ENCODE results near the gene CAMK2B. TPM values are rescaled to one million over a fixed set of nuclear protein-coding genes. Genes with fewer than 3 reads are reported as not detected.

Gene CAMK2B
- total and polyA plus RNA-seq, 7 experiments from 2014 or later = 0.12 to 0.61 TPM; not detected in 5

DNA sequence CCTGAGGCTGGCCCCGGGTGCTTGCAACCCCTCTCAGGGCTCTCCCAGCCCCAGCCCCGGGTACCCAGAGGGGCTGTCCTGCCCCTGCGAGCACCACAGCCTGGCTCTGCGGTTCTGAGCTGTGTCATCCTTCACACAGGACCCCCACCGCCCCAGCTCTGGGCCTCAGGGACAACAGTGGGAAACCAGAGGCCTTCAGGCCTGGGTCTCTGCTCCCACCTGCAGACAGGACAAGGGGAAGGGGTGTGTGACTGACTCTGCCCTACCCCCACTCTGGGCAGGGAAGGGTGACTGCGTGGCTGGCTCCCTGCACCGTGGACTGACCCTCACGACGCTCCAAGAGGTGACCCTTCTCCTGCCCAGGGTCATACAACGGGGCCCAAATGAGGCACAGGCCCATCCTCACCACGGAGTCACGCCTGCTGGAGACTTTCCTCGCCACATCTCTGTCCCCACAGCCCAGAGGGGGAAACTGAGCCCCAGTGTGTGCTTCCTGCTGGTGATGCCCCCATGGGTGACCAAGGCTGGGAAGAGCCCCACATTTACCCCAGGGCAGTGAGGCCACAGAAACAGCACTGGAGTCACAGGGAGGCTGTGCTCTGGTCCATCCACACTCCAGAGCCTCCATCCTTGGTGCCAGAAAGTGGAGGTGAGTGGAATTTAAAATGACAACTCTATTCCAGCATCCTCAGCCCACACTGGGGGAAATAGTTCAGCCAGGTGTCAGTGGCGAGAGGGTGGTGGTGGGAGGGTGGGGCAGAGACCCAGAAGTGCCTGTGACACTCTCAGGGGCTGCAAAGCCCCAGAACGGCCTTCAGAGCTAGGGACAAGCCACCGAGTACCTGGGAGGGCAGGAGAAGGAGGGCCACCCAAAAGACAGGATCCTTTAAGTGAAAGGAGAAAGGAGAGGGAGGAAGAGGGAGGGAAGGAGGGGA, 13.6 kb downstream of the CAMK2B start:
- POLR2A ChIA-PET = no interaction called here
- Mint-ChIP-seq H3K36me3 (no peaks in the 10 kb centered on the region), H3K27me3 (peaks cover 4 to 43% (median 9%) of the 10 kb centered on the region in 5 donors), H3K4me1 (peaks cover 0 to 5% (median under 1%) of the 10 kb centered on the region in 7 donors), H3K9me3 (peaks cover 0 to 4% (median 0%) of the 10 kb centered on the region in 11 donors), H3K27ac (peak overlapping the region in 1 of 9 donors; percentile 33), H3K4me3 (no peak overlapping the region)
- H3K36me3 ChIP-seq (ENCODE audit: control insufficient read depth in 2 of 3, insufficient read depth in 3 of 3, low read length in 3 of 3) = no peaks in the 10 kb centered on the region
- ATAC-seq (no peak), DNase-seq (no peak)
- intact Hi-C loops (cut with micrococcal nuclease) = no loop called here
- CTCF ChIA-PET = no interaction called here
- H3K4me3 ChIP-seq (ENCODE audit: low read length) = no peak overlapping the region
- H3K27me3 ChIP-seq (ENCODE audit: control insufficient read depth in 2 of 2, insufficient read depth in 2 of 2, low read length in 2 of 2) = no peaks in the 10 kb centered on the region
- H3K4me1 ChIP-seq (ENCODE audit: control insufficient read depth in 2 of 2, insufficient read depth in 2 of 2, low read length in 2 of 2) = peaks cover 0 to 4% of the 10 kb centered on the region in 2 donors
- peaks cover 0 to 6% (median 0%) of the 10 kb centered on the region in 3 experiments for H3K9me3 ChIP-seq (ENCODE audit: control insufficient read depth in 2 of 3, low read length in 3 of 3)
- no peak overlapping the region for H3K27ac ChIP-seq (ENCODE audit: low read depth, low read length)

DNA sequence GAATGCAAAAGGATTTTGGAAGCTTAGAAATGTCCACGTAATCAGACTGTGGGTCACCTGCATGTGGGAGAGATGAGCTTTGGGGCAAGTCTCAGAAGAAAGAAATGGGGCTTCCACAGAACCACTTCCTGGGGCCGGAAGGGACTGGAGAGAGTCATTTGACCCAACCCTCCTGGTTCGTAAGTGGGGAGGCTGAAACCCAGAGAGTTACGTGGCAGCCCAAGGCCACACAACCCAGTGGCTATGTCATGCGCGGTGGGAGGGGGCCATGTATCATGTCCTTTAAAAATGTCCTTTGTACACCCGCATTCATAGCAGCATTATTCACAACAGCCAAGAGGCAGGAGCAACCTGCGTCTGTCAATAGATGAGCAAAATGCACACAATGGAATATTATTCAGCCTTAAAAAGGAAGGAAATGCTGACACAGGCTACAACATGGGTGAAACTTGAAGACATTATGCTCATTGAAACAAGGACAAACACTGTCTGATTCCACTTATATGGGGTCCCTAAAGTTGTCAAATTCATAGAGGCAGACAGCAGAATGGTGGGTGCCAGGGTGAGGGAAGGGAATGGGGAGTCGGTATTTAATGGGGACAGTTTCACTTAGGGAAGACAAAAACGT, 15.1 kb downstream of the CAMK2B start:
- Mint-ChIP-seq H3K36me3 (no peaks in the 10 kb centered on the region), H3K4me1 (peaks cover 0 to 9% (median 3%) of the 10 kb centered on the region in 7 donors), H3K27ac (no peak overlapping the region), H3K9me3 (peaks cover 0 to 2% (median 0%) of the 10 kb centered on the region in 11 donors), H3K27me3 (peaks cover 4 to 33% (median 9%) of the 10 kb centered on the region in 5 donors), H3K4me3 (peak overlapping the region in 9 of 10 donors; percentile 17 to 77 (median 59))
- H3K4me3 ChIP-seq (ENCODE audit: low read length) = no peak overlapping the region
- DNase-seq (peak in 1 of 9 donors; percentile 18), ATAC-seq (no peak)
- H3K36me3 ChIP-seq (ENCODE audit: control insufficient read depth in 2 of 3, insufficient read depth in 3 of 3, low read length in 3 of 3) = no peaks in the 10 kb centered on the region
- H3K4me1 ChIP-seq (ENCODE audit: control insufficient read depth in 2 of 2, insufficient read depth in 2 of 2, low read length in 2 of 2) = peaks cover 0 to 4% of the 10 kb centered on the region in 2 donors
- intact Hi-C loops (cut with micrococcal nuclease) = no loop called here
- ChIA-PET POLR2A (no interaction called here), CTCF (no interaction called here)
- H3K27ac ChIP-seq (ENCODE audit: low read depth, low read length) = no peak overlapping the region
- peaks cover 0 to 10% (median 0%) of the 10 kb centered on the region in 3 experiments for H3K9me3 ChIP-seq (ENCODE audit: control insufficient read depth in 2 of 3, low read length in 3 of 3)
- no peaks in the 10 kb centered on the region for H3K27me3 ChIP-seq (ENCODE audit: control insufficient read depth in 2 of 2, insufficient read depth in 2 of 2, low read length in 2 of 2)

DNA sequence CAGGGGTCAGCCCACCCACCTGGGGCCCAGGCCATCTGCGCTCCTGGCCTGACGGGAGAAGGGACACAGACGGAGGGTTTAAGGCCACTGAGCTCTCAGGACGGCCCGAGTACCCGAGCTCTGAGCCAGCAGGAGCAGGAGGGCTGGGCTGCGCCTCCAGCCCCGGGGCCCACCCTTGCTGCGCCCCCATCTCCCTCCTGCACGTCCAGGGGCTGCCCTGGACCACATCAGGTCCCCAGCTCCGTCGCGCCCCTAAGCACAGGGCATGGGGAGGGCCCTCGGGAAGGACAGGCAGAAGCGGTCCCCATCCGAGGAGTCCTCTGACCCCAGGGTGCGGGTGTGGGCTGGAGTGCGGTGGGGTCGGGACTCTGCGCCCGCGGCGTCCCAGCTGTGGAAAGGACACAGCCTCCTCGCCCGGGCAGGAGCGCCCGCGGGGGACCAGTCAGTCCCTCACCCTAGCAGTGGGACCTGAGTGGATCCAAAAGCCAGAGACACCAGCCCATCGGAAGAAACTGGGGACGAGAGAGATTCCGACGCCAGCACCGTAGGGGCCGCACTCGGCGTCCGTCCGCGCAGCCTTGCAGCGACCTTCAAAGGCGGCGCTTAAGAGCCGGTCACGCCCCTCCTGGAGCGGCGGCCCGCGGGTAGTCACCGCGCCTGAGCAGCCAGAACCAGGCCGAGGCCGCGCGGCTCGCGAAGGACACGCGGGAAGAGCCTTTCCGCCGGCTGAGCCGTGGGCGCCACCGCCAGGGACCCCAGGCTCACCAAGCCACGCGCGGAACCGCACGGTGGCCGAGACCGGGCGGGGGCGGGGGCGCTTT, 15.9 kb downstream of the CAMK2B start:
- CTCF ChIA-PET = no interaction called here
- Mint-ChIP-seq H3K36me3 (no peaks in the 10 kb centered on the region), H3K4me3 (peak overlapping the region in 7 of 10 donors; percentile 17 to 68 (median 61)), H3K4me1 (peaks cover 0 to 9% (median 3%) of the 10 kb centered on the region in 7 donors), H3K27me3 (peaks cover 4 to 25% (median 9%) of the 10 kb centered on the region in 5 donors), H3K27ac (no peak overlapping the region), H3K9me3 (no peaks in the 10 kb centered on the region)
- peaks cover 0 to 4% of the 10 kb centered on the region in 2 donors for H3K4me1 ChIP-seq (ENCODE audit: control insufficient read depth in 2 of 2, insufficient read depth in 2 of 2, low read length in 2 of 2)
- POLR2A ChIA-PET = no interaction called here
- intact Hi-C loops (cut with micrococcal nuclease) = no loop called here
- H3K36me3 ChIP-seq (ENCODE audit: control insufficient read depth in 2 of 3, insufficient read depth in 3 of 3, low read length in 3 of 3) = no peaks in the 10 kb centered on the region
- ATAC-seq (peak; percentile 66), DNase-seq (peak in 4 of 9 donors; percentile 11 to 47 (median 20))
- H3K27me3 ChIP-seq (ENCODE audit: control insufficient read depth in 2 of 2, insufficient read depth in 2 of 2, low read length in 2 of 2) = no peaks in the 10 kb centered on the region
- no peak overlapping the region for H3K27ac ChIP-seq (ENCODE audit: low read depth, low read length)
- peaks cover 0 to 10% (median 0%) of the 10 kb centered on the region in 3 experiments for H3K9me3 ChIP-seq (ENCODE audit: control insufficient read depth in 2 of 3, low read length in 3 of 3)
- H3K4me3 ChIP-seq (ENCODE audit: low read length) = peak overlapping the region; percentile 35

DNA sequence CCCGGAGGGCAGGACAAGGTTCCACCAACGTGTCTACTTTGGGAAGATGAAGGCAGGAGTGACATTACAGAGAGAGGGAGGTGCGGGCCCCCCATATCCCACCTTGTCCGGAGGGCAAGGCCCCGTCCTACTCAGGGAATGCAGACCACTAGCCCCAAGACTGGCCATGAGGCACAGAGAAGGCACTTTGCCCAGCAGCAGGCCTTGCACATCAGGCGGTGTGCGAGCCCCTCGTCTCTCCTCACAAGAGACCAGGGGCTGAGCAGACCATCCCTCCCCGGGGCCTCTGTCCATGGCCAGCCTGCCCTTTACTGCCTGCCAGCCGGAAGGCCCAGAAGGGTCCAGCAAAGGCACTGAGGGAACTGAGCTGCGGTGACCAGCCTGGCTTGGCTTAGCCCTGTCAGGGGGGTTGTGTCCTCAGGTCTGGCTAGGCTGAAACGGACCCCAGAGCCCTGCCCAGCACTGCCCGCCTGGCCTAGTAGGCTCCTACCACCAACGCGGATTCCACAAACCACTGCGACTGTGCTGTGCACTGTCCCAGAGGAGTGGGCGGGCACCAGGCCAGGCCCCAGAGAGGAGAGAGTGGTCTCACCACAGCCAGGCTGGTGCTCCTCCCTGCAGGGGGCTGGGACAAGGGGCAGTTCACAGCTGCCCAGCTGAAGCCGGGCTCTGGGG, 16.7 kb downstream of the CAMK2B start:
- peak in 2 of 9 donors; percentile 4 to 15 for DNase-seq

DNA sequence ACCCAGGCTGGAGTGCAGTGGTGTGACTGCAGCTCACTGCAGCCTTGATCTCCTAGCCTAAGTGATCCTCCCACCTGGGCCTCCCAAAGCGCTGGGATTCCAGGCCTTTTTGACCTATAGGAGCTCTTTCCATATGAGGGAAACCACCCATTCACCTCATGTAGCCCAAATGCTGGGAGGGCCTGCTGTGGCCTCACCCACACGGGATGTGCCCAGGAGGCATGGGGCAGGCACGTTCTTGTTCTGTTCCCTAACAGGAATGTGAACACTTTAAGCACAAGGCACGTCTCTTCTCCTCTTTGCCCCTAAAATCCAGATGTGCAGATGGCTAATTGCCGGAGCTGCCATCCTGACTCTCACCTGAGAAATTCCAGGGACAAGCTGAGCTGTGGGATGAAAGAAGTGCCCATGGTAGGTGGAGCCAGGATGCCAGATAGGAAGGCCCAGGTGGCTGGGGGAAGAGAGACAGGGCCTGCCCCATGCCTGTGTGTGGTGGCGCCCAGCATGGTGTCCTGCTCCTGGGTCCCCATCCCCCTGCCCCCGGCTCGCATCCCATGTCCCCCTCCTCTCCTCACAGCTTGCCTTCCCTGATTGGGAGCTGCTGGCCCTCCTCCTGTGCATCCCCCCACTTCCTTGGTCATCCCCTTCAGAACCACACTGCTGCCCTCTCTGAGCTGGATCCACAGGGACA, 17.3 kb downstream of the CAMK2B start:
- Mint-ChIP-seq H3K36me3 (no peaks in the 10 kb centered on the region), H3K9me3 (peaks cover 0 to 1% (median 0%) of the 10 kb centered on the region in 11 donors), H3K27me3 (peaks cover 4 to 32% (median 9%) of the 10 kb centered on the region in 5 donors), H3K27ac (peak overlapping the region in 1 of 9 donors; percentile 22), H3K4me1 (peaks cover 0 to 9% (median 3%) of the 10 kb centered on the region in 7 donors), H3K4me3 (peak overlapping the region in 4 of 10 donors; percentile 17 to 30 (median 23))
- H3K27me3 ChIP-seq (ENCODE audit: control insufficient read depth in 2 of 2, insufficient read depth in 2 of 2, low read length in 2 of 2) = no peaks in the 10 kb centered on the region
- ChIA-PET CTCF (interaction anchor here (0.5 kb wide), 1 partner anchor 143 kb away, joined by 3 read pairs; no protein-coding TSS in a partner anchor), POLR2A (no interaction called here)
- ATAC-seq (no peak), DNase-seq (peak in 1 of 9 donors; percentile 18)
- peaks cover 0 to 4% of the 10 kb centered on the region in 2 donors for H3K4me1 ChIP-seq (ENCODE audit: control insufficient read depth in 2 of 2, insufficient read depth in 2 of 2, low read length in 2 of 2)
- no peak overlapping the region for H3K4me3 ChIP-seq (ENCODE audit: low read length)
- H3K27ac ChIP-seq (ENCODE audit: low read depth, low read length) = no peak overlapping the region
- peaks cover 0 to 10% (median 0%) of the 10 kb centered on the region in 3 experiments for H3K9me3 ChIP-seq (ENCODE audit: control insufficient read depth in 2 of 3, low read length in 3 of 3)
- no peaks in the 10 kb centered on the region for H3K36me3 ChIP-seq (ENCODE audit: control insufficient read depth in 2 of 3, insufficient read depth in 3 of 3, low read length in 3 of 3)
- intact Hi-C loops (cut with micrococcal nuclease) = no loop called here

More for the DNA sequence above, 16.7 kb downstream of the CAMK2B start:
- no peaks in the 10 kb centered on the region for H3K27me3 ChIP-seq (ENCODE audit: control insufficient read depth in 2 of 2, insufficient read depth in 2 of 2, low read length in 2 of 2)
- peaks cover 0 to 9% (median 3%) of the 10 kb centered on the region in 7 donors for H3K4me1 Mint-ChIP-seq
- H3K4me3 ChIP-seq (ENCODE audit: low read length) = no peak overlapping the region
- POLR2A ChIA-PET = no interaction called here
- no peaks in the 10 kb centered on the region for H3K36me3 Mint-ChIP-seq
- H3K36me3 ChIP-seq (ENCODE audit: control insufficient read depth in 2 of 3, insufficient read depth in 3 of 3, low read length in 3 of 3) = no peaks in the 10 kb centered on the region
- peaks cover 4 to 27% (median 9%) of the 10 kb centered on the region in 5 donors for H3K27me3 Mint-ChIP-seq
- intact Hi-C loops (cut with micrococcal nuclease) = no loop called here
- peak overlapping the region in 2 of 10 donors; percentile 32 to 68 for H3K4me3 Mint-ChIP-seq
- H3K9me3 ChIP-seq (ENCODE audit: control insufficient read depth in 2 of 3, low read length in 3 of 3) = peaks cover 0 to 10% (median 0%) of the 10 kb centered on the region in 3 experiments
- no peak overlapping the region for H3K27ac ChIP-seq (ENCODE audit: low read depth, low read length)
- peaks cover 0 to 1% (median 0%) of the 10 kb centered on the region in 11 donors for H3K9me3 Mint-ChIP-seq
- no peak overlapping the region for H3K27ac Mint-ChIP-seq
- H3K4me1 ChIP-seq (ENCODE audit: control insufficient read depth in 2 of 2, insufficient read depth in 2 of 2, low read length in 2 of 2) = peaks cover 0 to 4% of the 10 kb centered on the region in 2 donors
- CTCF ChIA-PET = interaction anchor here (0.5 kb wide), 1 partner anchor 142 kb away, joined by 3 read pairs; no protein-coding TSS in a partner anchor
- no peak for ATAC-seq

All from naive thymus-derived CD4-positive, alpha-beta T cell (primary cell).